Lung microvascular endothelial cell (primary cell): ENCODE data around the gene SDF4. TPM values are rescaled to one million over a fixed set of nuclear protein-coding genes. Genes with fewer than 3 reads are reported as not detected.

Source experiments
- DNase-seq, 2 donors: peaks; one replicate each; pipeline versions ENCODE4 v3.0.0 to v3.0.0-alpha.2; 2010; ENCODE audit warnings: low read depth in 2 of 2
- total RNA-seq: library from RNA; depleted of rRNA; stranded (reverse); fragments of >200 nt; gene quantifications from 2 replicates; pipeline ENCODE4 v1.2.1, GENCODE V29; 2014

SDF4 gene
- total RNA-seq, 1 donor from 2014 or later = 93.5 TPM

- DNase-seq = no peak
These were observed 10.9 kb upstream of the SDF4 start for GRCh38 chr1:1242461-1243265.

GRCh38 chr1:1241588-1242219, 9.9 kb upstream of the SDF4 start:
- DNase-seq = no peak

- no peak for DNase-seq
These were observed 9.2 kb upstream of the SDF4 start for GRCh38 chr1:1240822-1241587.

GRCh38 chr1:1240348-1240732, 8.5 kb upstream of the SDF4 start:
- DNase-seq = no peak

GRCh38 chr1:1239614-1240347, 8.0 kb upstream of the SDF4 start:
- no peak for DNase-seq

- DNase-seq = no peak
These were observed 7.4 kb upstream of the SDF4 start for GRCh38 chr1:1239227-1239613.

- DNase-seq = no peak
These were observed 6.9 kb upstream of the SDF4 start for GRCh38 chr1:1238702-1239178.

GRCh38 chr1:1237874-1238701, 6.3 kb upstream of the SDF4 start:
- DNase-seq = no peak

GRCh38 chr1:1236945-1237873, 5.4 kb upstream of the SDF4 start:
- no peak for DNase-seq

- no peak for DNase-seq
These were observed 4.5 kb upstream of the SDF4 start for GRCh38 chr1:1236176-1236763.

GRCh38 chr1:1235016-1235744, 3.4 kb upstream of the SDF4 start:
- DNase-seq = no peak

GRCh38 chr1:1234180-1234808, 2.5 kb upstream of the SDF4 start:
- DNase-seq = no peak

GRCh38 chr1:1233567-1233892, 1.7 kb upstream of the SDF4 start:
- no peak for DNase-seq

- no peak for DNase-seq
These were observed 1.2 kb upstream of the SDF4 start for GRCh38 chr1:1232796-1233566.

- no peak for DNase-seq
These were observed 501 bp upstream of the SDF4 start, which contains the start of gene B3GALT6 for GRCh38 chr1:1232208-1232795. Gene B3GALT6 (plus strand): TSS chr1:1232237. CDS start chr1:1232279, 42 bp downstream.

- DNase-seq = peak; percentile 76 to 78
These were observed 973 bp downstream of the SDF4 start for GRCh38 chr1:1230656-1231399.
